Adipocyte (in vitro differentiated cells): ENCODE measurements around the gene SPRTN.

Experiments
- DNase-seq: peaks from one replicate; pipeline ENCODE4 v3.0.0-alpha.2; 2015; ENCODE audit warnings: low read depth
- H3K27me3 ChIP-seq: replicated peaks from 2 replicates; pipeline ENCODE4 v1.7.0; 2013; ENCODE audit warnings: mild to moderate bottlenecking, low read length, moderate library complexity; ENCODE audit not compliant: control insufficient read depth, insufficient read depth
- H3K36me3 ChIP-seq: 2 replicates; pipeline ENCODE4 v1.7.0; 2013; ENCODE audit warnings: low read length, mild to moderate bottlenecking, moderate library complexity; ENCODE audit not compliant: control insufficient read depth, insufficient read depth, severe bottlenecking
- H3K4me1 ChIP-seq: 2 replicates; pipeline ENCODE4 v1.7.0; 2013; ENCODE audit warnings: mild to moderate bottlenecking, low read length, moderate library complexity; ENCODE audit not compliant: control insufficient read depth, insufficient read depth
- H3K4me3 ChIP-seq: 2 replicates; pipeline ENCODE4 v1.7.0; 2013; ENCODE audit warnings: mild to moderate bottlenecking, low read length, moderate library complexity
- H3K9ac ChIP-seq: 2 replicates; pipeline ENCODE4 v1.7.0; 2013; ENCODE audit warnings: mild to moderate bottlenecking, low read length, moderate library complexity
- H3K9me3 ChIP-seq: 2 replicates; pipeline ENCODE4 v1.7.0; 2013; ENCODE audit warnings: mild to moderate bottlenecking, low read length, moderate library complexity; ENCODE audit not compliant: control insufficient read depth

The SPRTN gene

GRCh38 chr1:231396643-231397042, 58.5 kb downstream of the SPRTN start:
- Histone ChIP-seq H3K4me1 (peaks cover 19% of the 10 kb centered on the region), H3K36me3 (no peaks in the 10 kb centered on the region), H3K27me3 (no peaks in the 10 kb centered on the region), H3K4me3 (no peak overlapping the region), H3K9ac (no peak overlapping the region), H3K9me3 (no peaks in the 10 kb centered on the region)
- DNase-seq: no peak

GRCh38 chr1:231397886-231398671, 60.0 kb downstream of the SPRTN start:
- no peaks in the 10 kb centered on the region for H3K36me3 ChIP-seq
- no peak for DNase-seq
- no peaks in the 10 kb centered on the region for H3K9me3 ChIP-seq
- H3K9ac ChIP-seq: no peak overlapping the region
- H3K27me3 ChIP-seq: no peaks in the 10 kb centered on the region
- H3K4me3 ChIP-seq: no peak overlapping the region
- H3K4me1 ChIP-seq: peaks cover 19% of the 10 kb centered on the region

- H3K9ac ChIP-seq: no peak overlapping the region
- peaks cover 6% of the 10 kb centered on the region for H3K4me1 ChIP-seq
- no peaks in the 10 kb centered on the region for H3K36me3 ChIP-seq
- H3K27me3 ChIP-seq: no peaks in the 10 kb centered on the region
- no peaks in the 10 kb centered on the region for H3K9me3 ChIP-seq
- DNase-seq: no peak
- no peak overlapping the region for H3K4me3 ChIP-seq
These were observed 63.4 kb downstream of the SPRTN start for GRCh38 chr1:231401478-231401877.

- Histone ChIP-seq H3K4me1 (peaks cover 17% of the 10 kb centered on the region), H3K9me3 (no peaks in the 10 kb centered on the region), H3K9ac (no peak overlapping the region), H3K4me3 (no peak overlapping the region), H3K36me3 (no peaks in the 10 kb centered on the region), H3K27me3 (no peaks in the 10 kb centered on the region)
- no peak for DNase-seq
These were observed 66.2 kb downstream of the SPRTN start for GRCh38 chr1:231404318-231404717.
